SK-N-SH (cell line): ENCODE results near the gene S100A10. TPM values are rescaled to one million over a fixed set of nuclear protein-coding genes. Genes with fewer than 3 reads are reported as not detected.

ENCODE experiments used
- CTCF ChIA-PET: fragments of 300-600, 350-600 bp; formaldehyde crosslinking; extraction: SDS; loops from one replicate; lab custom pipeline; 2021; lab: Yijun Ruan, JAX
- POLR2A ChIA-PET: fragments of 350-600 bp; sonication (Branson Sonifier 250); formaldehyde crosslinking; extraction: SDS; loops from one replicate; lab custom pipeline; 2020; ENCODE audit warnings: antibody characterized with exemption, inconsistent platforms; lab: Yijun Ruan, JAX
- DNase-seq: peaks from one replicate; pipeline ENCODE4 v3.0.0; 2012
- H2AFZ ChIP-seq: fragments of 200-600 bp; sonication (generic); 2 replicates; pipeline ENCODE4 v1.8.1; 2016; ENCODE audit warnings: antibody characterized with exemption, mild to moderate bottlenecking, low read depth
- H3F3A ChIP-seq: fragments of 200-600 bp; sonication (generic); replicated peaks from 2 replicates; pipeline ENCODE3; 2016; ENCODE audit warnings: antibody characterized with exemption, mild to moderate bottlenecking; ENCODE audit not compliant: insufficient read depth
- H3K27ac ChIP-seq, 2 experiments: fragments of 200-500 bp in 1 of 2; fragments of 200-600 bp in 1 of 2; sonication (Bioruptor generic) in 1 of 2; sonication (generic), shearing (Covaris generic) in 1 of 2; 2 replicates each; pipeline versions ENCODE4 v1.5.1 to v1.6.1; 2014 to 2016; ENCODE audit warnings: low read depth in 2 of 2, inconsistent platforms in 1 of 2, low read length in 1 of 2, mild to moderate bottlenecking in 1 of 2, mixed read lengths in 1 of 2
- H3K27me3 ChIP-seq: fragments of 200-600 bp; sonication (generic), shearing (Covaris generic); 2 replicates; pipeline ENCODE4 v1.6.1; 2016; ENCODE audit warnings: mixed run types; ENCODE audit not compliant: insufficient read depth
- H3K36me3 ChIP-seq, 2 experiments: fragments of 200-500 bp in 1 of 2; fragments of 200-600 bp in 1 of 2; sonication (Bioruptor generic) in 1 of 2; sonication (generic) in 1 of 2; replicated peaks in 1 of 2; 2 replicates each; pipeline versions ENCODE3 to v1.5.1; 2014 to 2016; ENCODE audit warnings: low read length in 1 of 2, mild to moderate bottlenecking in 1 of 2; ENCODE audit not compliant: insufficient read depth in 2 of 2, control insufficient read depth in 1 of 2
- H3K4me1 ChIP-seq, 2 experiments: fragments of 200-500 bp in 1 of 2; fragments of 200-600 bp in 1 of 2; sonication (Bioruptor generic) in 1 of 2; sonication (generic), shearing (Covaris generic) in 1 of 2; 2 replicates each; pipeline versions ENCODE4 v1.5.1 to v1.6.1; 2014 to 2016; ENCODE audit warnings: low read depth in 1 of 2, low read length in 1 of 2, mixed run types in 1 of 2; ENCODE audit not compliant: insufficient read depth in 2 of 2, control insufficient read depth in 1 of 2
- H3K4me2 ChIP-seq: fragments of 200-600 bp; sonication (generic), shearing (Covaris generic); 2 replicates; pipeline ENCODE4 v1.6.1; 2017; ENCODE audit warnings: mixed run types
- H3K4me3 ChIP-seq, 2 experiments: fragments of 200-500 bp in 1 of 2; fragments of 200-600 bp in 1 of 2; sonication (Bioruptor generic) in 1 of 2; sonication (generic), shearing (Covaris generic) in 1 of 2; 2 replicates each; pipeline versions ENCODE4 v1.5.1 to v1.8.1; 2014 to 2016; ENCODE audit warnings: low read depth in 2 of 2, inconsistent platforms in 1 of 2, low read length in 1 of 2, mild to moderate bottlenecking in 1 of 2, mixed read lengths in 1 of 2, moderate library complexity in 1 of 2
- H3K79me2 ChIP-seq: fragments of 200-600 bp; sonication (generic); 2 replicates; pipeline ENCODE4 v1.8.1; 2017; ENCODE audit warnings: mild to moderate bottlenecking; ENCODE audit not compliant: insufficient read depth
- H3K9ac ChIP-seq: fragments of 200-600 bp; sonication (generic); 2 replicates; pipeline ENCODE4 v1.6.1; 2017; ENCODE audit warnings: mixed run types
- H3K9me2 ChIP-seq: fragments of 200-600 bp; sonication (generic); 2 replicates; pipeline ENCODE4 v1.6.1; 2017; ENCODE audit warnings: mixed run types
- H3K9me3 ChIP-seq: fragments of 200-600 bp; sonication (generic); 2 replicates; pipeline ENCODE4 v1.6.1; 2017; ENCODE audit warnings: mixed run types, mild to moderate bottlenecking, moderate library complexity
- H4K20me1 ChIP-seq: fragments of 200-600 bp; sonication (generic); 2 replicates; pipeline ENCODE4 v1.6.1; 2017; ENCODE audit warnings: mild to moderate bottlenecking, mixed run types; ENCODE audit not compliant: insufficient read depth
- CTCF ChIP-seq: fragments of 200-600 bp; sonication (generic); IDR thresholded peaks from 2 replicates; pipeline ENCODE4 v1.6.1; 2017; ENCODE audit warnings: antibody characterized with exemption, mild to moderate bottlenecking, moderate library complexity
- RAD21 ChIP-seq: IDR thresholded peaks from 2 replicates; pipeline ENCODE4 v1.6.1; 2012; ENCODE audit warnings: mild to moderate bottlenecking, low read length
- SMC3 ChIP-seq: IDR thresholded peaks from 2 replicates; pipeline ENCODE4 v1.6.1; 2012; ENCODE audit warnings: low read depth, low read length, improper control_type of control experiment
- YY1 ChIP-seq: IDR thresholded peaks from 2 replicates; pipeline ENCODE4 v1.4.0; 2012; ENCODE audit warnings: low read depth, mild to moderate bottlenecking
- WGBS: methylation state at CpG from one replicate; pipeline ENCODE4 v1.1.6; 2017; ENCODE audit warnings: low lambda C conversion rate; 5-methylcytosine and 5-hydroxymethylcytosine counted together
- polyA plus RNA-seq, 3 experiments: library from polyadenylated mRNA; depleted of rRNA; stranded (reverse); fragments of >200 nt; gene quantifications; 2 replicates each; pipeline ENCODE4 v1.2.3, GENCODE V29; 2012
- TF ChIP-seq, protein P1 (sequence below): IDR thresholded peaks from 2 replicates; pipeline ENCODE4 v1.6.1; 2012; ENCODE audit warnings: mild to moderate bottlenecking, low read depth, low read length, moderate library complexity
- TF ChIP-seq, protein P2 (sequence below): IDR thresholded peaks from 2 replicates; pipeline ENCODE4 v1.4.0; 2012; ENCODE audit warnings: low read depth, borderline replicate concordance

Gene S100A10
- polyA plus RNA-seq, 1 of the 3 experiments (the other 2 are of a cell fraction): 161 TPM

DNA sequence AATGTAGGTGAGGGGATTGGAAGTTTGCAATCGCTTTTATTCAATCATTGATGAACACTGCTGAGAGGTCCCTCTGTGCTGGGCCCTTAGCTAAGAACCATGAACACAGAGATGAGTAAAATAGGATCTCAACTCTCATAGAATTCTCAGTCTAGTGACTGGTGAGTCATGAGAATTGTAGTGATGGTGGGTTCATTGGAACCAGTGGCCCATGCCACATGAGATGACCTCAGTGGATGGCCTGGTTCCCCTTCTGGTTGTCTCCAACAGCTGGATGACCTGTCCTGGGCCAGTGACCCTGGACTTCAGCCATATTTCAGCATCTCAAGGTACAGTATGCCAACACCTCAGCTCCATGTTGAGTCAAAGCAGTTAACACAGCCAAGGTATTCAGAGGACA, 21.3 kb upstream of the S100A10 start (continued):
- TF ChIP-seq CTCF: no peak
- TF ChIP-seq, protein P1, sequence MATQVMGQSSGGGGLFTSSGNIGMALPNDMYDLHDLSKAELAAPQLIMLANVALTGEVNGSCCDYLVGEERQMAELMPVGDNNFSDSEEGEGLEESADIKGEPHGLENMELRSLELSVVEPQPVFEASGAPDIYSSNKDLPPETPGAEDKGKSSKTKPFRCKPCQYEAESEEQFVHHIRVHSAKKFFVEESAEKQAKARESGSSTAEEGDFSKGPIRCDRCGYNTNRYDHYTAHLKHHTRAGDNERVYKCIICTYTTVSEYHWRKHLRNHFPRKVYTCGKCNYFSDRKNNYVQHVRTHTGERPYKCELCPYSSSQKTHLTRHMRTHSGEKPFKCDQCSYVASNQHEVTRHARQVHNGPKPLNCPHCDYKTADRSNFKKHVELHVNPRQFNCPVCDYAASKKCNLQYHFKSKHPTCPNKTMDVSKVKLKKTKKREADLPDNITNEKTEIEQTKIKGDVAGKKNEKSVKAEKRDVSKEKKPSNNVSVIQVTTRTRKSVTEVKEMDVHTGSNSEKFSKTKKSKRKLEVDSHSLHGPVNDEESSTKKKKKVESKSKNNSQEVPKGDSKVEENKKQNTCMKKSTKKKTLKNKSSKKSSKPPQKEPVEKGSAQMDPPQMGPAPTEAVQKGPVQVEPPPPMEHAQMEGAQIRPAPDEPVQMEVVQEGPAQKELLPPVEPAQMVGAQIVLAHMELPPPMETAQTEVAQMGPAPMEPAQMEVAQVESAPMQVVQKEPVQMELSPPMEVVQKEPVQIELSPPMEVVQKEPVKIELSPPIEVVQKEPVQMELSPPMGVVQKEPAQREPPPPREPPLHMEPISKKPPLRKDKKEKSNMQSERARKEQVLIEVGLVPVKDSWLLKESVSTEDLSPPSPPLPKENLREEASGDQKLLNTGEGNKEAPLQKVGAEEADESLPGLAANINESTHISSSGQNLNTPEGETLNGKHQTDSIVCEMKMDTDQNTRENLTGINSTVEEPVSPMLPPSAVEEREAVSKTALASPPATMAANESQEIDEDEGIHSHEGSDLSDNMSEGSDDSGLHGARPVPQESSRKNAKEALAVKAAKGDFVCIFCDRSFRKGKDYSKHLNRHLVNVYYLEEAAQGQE: no peak
- TF ChIP-seq, protein P2, sequence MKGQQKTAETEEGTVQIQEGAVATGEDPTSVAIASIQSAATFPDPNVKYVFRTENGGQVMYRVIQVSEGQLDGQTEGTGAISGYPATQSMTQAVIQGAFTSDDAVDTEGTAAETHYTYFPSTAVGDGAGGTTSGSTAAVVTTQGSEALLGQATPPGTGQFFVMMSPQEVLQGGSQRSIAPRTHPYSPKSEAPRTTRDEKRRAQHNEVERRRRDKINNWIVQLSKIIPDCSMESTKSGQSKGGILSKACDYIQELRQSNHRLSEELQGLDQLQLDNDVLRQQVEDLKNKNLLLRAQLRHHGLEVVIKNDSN: no peak
- TF ChIP-seq SMC3: no peak

GRCh38 chr1:152013664-152014237, 20.1 kb upstream of the S100A10 start:
- H3K9me3 ChIP-seq: no peaks in the 10 kb centered on the region
- no peaks in the 10 kb centered on the region for H3K36me3 ChIP-seq
- no peak overlapping the region; a peak in 1 of 4 replicates for H3K4me3 ChIP-seq
- no peaks in the 10 kb centered on the region for H3K4me1 ChIP-seq
- no peaks in the 10 kb centered on the region for H3F3A ChIP-seq
- 0% methylated on average over 3 of the region's 3 CpGs for WGBS
- H3K27me3 ChIP-seq: peaks cover 82% of the 10 kb centered on the region; the same call in 1 of the 2 replicates
- no peak for DNase-seq
- H3K9me2 ChIP-seq: no peaks in the 10 kb centered on the region
- no peak overlapping the region for H2AFZ ChIP-seq
- H3K4me2 ChIP-seq: no peak overlapping the region
- H4K20me1 ChIP-seq: no peaks in the 10 kb centered on the region
- no peaks in the 10 kb centered on the region for H3K79me2 ChIP-seq
- CTCF ChIA-PET: interaction anchor here (0.5 to 5.7 kb wide), 4 partner anchors 12 to 81 kb away, joined by 3 to 37 read pairs (median 4); no protein-coding TSS in a partner anchor
- no peak overlapping the region for H3K27ac ChIP-seq
- H3K9ac ChIP-seq: no peak overlapping the region
- TF ChIP-seq YY1 (no peak), CTCF (peak; percentile 55), RAD21 (peak; percentile 25; the same call in 1 of the 2 replicates), SMC3 (peak; percentile 36)
- POLR2A ChIA-PET: no interaction called here
